WTC11 (cell line): ENCODE measurements around the gene ANKRD11. TPM values are rescaled to one million over a fixed set of nuclear protein-coding genes. Genes with fewer than 3 reads are reported as not detected.

ENCODE experiments used
- ATAC-seq: fragments of 200-7000 bp; cut with Tn5 transposase; 2 replicates; pipeline ENCODE4 v1.10.0; 2021; ENCODE audit warnings: mild to moderate bottlenecking, moderate library complexity
- CTCF ChIA-PET: fragments of 300-600 bp; sonication (Branson Sonifier 250); formaldehyde crosslinking; loops from one replicate; lab custom pipeline; 2021; ENCODE audit warnings: antibody characterized with exemption; lab: Charles Lee
- POLR2A ChIA-PET: fragments of 350-600 bp; sonication (Branson Sonifier 250); formaldehyde crosslinking; loops from one replicate; lab custom pipeline; 2021; ENCODE audit warnings: antibody characterized with exemption; lab: Charles Lee
- DNase-seq: peaks from one replicate; pipeline ENCODE4 v3.0.0; 2021; ENCODE audit warnings: low spot score
- H3K27ac Mint-ChIP-seq: 2 replicates; pipeline ENCODE4 v1.8.0; 2021; ENCODE audit warnings: mixed read lengths
- H3K27me3 Mint-ChIP-seq: 2 replicates; pipeline ENCODE4 v1.8.0; 2021; ENCODE audit warnings: low read depth, mild to moderate bottlenecking, moderate library complexity, mixed read lengths
- H3K36me3 Mint-ChIP-seq: 2 replicates; pipeline ENCODE4 v1.8.0; 2021; ENCODE audit warnings: mixed read lengths
- H3K4me1 Mint-ChIP-seq: 2 replicates; pipeline ENCODE4 v1.8.0; 2022; ENCODE audit warnings: mixed read lengths
- H3K4me3 Mint-ChIP-seq: 2 replicates; pipeline ENCODE4 v1.8.0; 2021; ENCODE audit warnings: mild to moderate bottlenecking, moderate library complexity, mixed read lengths
- H3K9me3 Mint-ChIP-seq: 2 replicates; pipeline ENCODE4 v1.8.0; 2021; ENCODE audit warnings: mixed read lengths
- ATF3 ChIP-seq: sonication (generic); formaldehyde crosslinking; conservative IDR thresholded peaks from 2 replicates; pipeline ENCODE4 v1.8.1; 2022; ENCODE audit warnings: mild to moderate bottlenecking, missing genetic modification reagents
- E2F5 ChIP-seq: sonication (generic); formaldehyde crosslinking; IDR thresholded peaks from 2 replicates; pipeline ENCODE4 v1.8.1; 2022; ENCODE audit warnings: mild to moderate bottlenecking, moderate library complexity, missing genetic modification reagents
- ETV6 ChIP-seq: sonication (generic); formaldehyde crosslinking; IDR thresholded peaks from 2 replicates; pipeline ENCODE4 v1.8.1; 2022; ENCODE audit warnings: mild to moderate bottlenecking, missing genetic modification reagents
- FOXP1 ChIP-seq: sonication (generic); formaldehyde crosslinking; IDR thresholded peaks from 2 replicates; pipeline ENCODE4 v1.8.0; 2022; ENCODE audit warnings: missing genetic modification reagents, mild to moderate bottlenecking, moderate library complexity, borderline replicate concordance
- KAT7 ChIP-seq: sonication (generic); formaldehyde crosslinking; IDR thresholded peaks from 2 replicates; pipeline ENCODE4 v1.8.1; 2023; ENCODE audit warnings: missing genetic modification reagents, mild to moderate bottlenecking, borderline replicate concordance
- NR1H2 ChIP-seq: sonication (generic); formaldehyde crosslinking; IDR thresholded peaks from 2 replicates; pipeline ENCODE4 v1.9.0; 2021; ENCODE audit warnings: mild to moderate bottlenecking, moderate library complexity, missing genetic modification reagents
- NR2C2 ChIP-seq: sonication (generic); formaldehyde crosslinking; IDR thresholded peaks from 2 replicates; pipeline ENCODE4 v1.8.0; 2022; ENCODE audit warnings: mild to moderate bottlenecking, missing genetic modification reagents
- PRRX2 ChIP-seq: fragments of 250-450 bp; sonication (Bioruptor Pico); IDR thresholded peaks from 2 replicates; pipeline ENCODE4 v1.8.0; 2021; ENCODE audit warnings: mild to moderate bottlenecking
- SMAD3 ChIP-seq: sonication (generic); formaldehyde crosslinking; IDR thresholded peaks from 2 replicates; pipeline ENCODE4 v1.8.0; 2022; ENCODE audit warnings: missing genetic modification reagents, mild to moderate bottlenecking, borderline replicate concordance
- ZMAT4 ChIP-seq: fragments of 250-450 bp; sonication (Bioruptor Pico); IDR thresholded peaks from 2 replicates; pipeline ENCODE4 v1.9.0; 2021; ENCODE audit warnings: mild to moderate bottlenecking
- ZNF121 ChIP-seq: sonication (generic); formaldehyde crosslinking; IDR thresholded peaks from 2 replicates; pipeline ENCODE4 v1.8.0; 2023; ENCODE audit warnings: missing genetic modification reagents
- ZNF138 ChIP-seq: sonication (generic); formaldehyde crosslinking; conservative IDR thresholded peaks from 2 replicates; pipeline ENCODE4 v1.8.1; 2022; ENCODE audit warnings: mild to moderate bottlenecking, moderate library complexity, missing genetic modification reagents
- ZNF219 ChIP-seq: sonication (generic); formaldehyde crosslinking; IDR thresholded peaks from 2 replicates; pipeline ENCODE4 v1.8.0; 2023; ENCODE audit warnings: missing genetic modification reagents, mild to moderate bottlenecking, borderline replicate concordance
- ZNF263 ChIP-seq: sonication (generic); formaldehyde crosslinking; IDR thresholded peaks from 2 replicates; pipeline ENCODE4 v1.8.1; 2022; ENCODE audit warnings: low read depth, mild to moderate bottlenecking, moderate library complexity, missing genetic modification reagents
- ZNF416 ChIP-seq: fragments of 250-450 bp; sonication (Bioruptor Pico); IDR thresholded peaks from 2 replicates; pipeline ENCODE4 v1.9.0; 2021; ENCODE audit warnings: mild to moderate bottlenecking, inconsistent platforms
- total RNA-seq: library from RNA; stranded (reverse); gene quantifications from 3 replicates; pipeline ENCODE4 v1.2.3, GENCODE V29; 2021
- TF ChIP-seq, protein P1 (sequence below): sonication (generic); formaldehyde crosslinking; IDR thresholded peaks from 2 replicates; pipeline ENCODE4 v1.8.1; 2022; ENCODE audit warnings: low read depth, missing genetic modification reagents, borderline replicate concordance
- TF ChIP-seq, protein P2 (sequence below): sonication (generic); formaldehyde crosslinking; IDR thresholded peaks from 2 replicates; pipeline ENCODE4 v1.8.0; 2023; ENCODE audit warnings: missing genetic modification reagents, mild to moderate bottlenecking, borderline replicate concordance
- TF ChIP-seq, protein P3 (sequence below): sonication (generic); formaldehyde crosslinking; IDR thresholded peaks from 2 replicates; pipeline ENCODE4 v1.8.0; 2022; ENCODE audit warnings: mild to moderate bottlenecking, missing genetic modification reagents
- TF ChIP-seq, protein P4 (sequence below): sonication (generic); formaldehyde crosslinking; IDR thresholded peaks from 2 replicates; pipeline ENCODE4 v1.8.1; 2023; ENCODE audit warnings: mild to moderate bottlenecking, moderate library complexity, missing genetic modification reagents
- TF ChIP-seq, protein P5 (sequence below): sonication (generic); formaldehyde crosslinking; IDR thresholded peaks from 2 replicates; pipeline ENCODE4 v1.8.1; 2022; ENCODE audit warnings: missing genetic modification reagents, borderline replicate concordance

The ANKRD11 gene
- total RNA-seq, 1 experiment from 2014 or later: 184 TPM

- no peak for TF ChIP-seq SMAD3 (CRISPR knock-in tag)
- TF ChIP-seq ZMAT4 (CRISPR knock-in tag): no peak
Measured at GRCh38 chr16:89449726-89450335, 40.5 kb downstream of the ANKRD11 start (continued).

DNA sequence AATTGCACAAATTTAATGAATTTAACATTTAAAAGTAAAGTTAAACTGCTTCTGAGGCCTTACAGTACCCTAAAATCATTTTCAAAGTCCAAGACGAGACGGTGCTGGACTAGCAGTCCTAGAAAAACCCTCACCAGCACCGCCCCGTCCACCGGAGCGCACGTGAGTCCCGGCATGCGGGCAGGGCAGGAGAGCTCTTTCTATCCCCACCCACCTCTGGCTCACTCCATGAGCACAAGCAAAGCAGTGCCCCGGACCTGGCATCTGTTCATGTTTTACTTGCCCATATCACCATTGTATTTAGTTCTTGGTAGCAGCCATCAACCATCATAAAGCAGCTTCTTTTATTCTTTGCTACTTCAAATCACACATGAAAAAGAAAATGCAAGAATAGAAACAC is 41.7 kb downstream of the ANKRD11 start:
- H3K9me3 Mint-ChIP-seq: no peaks in the 10 kb centered on the region
- no peak for ATAC-seq
- CTCF ChIA-PET: no interaction called here
- no peaks in the 10 kb centered on the region for H3K36me3 Mint-ChIP-seq
- H3K27ac Mint-ChIP-seq: no peak overlapping the region
- no peak for DNase-seq
- no peaks in the 10 kb centered on the region for H3K27me3 Mint-ChIP-seq
- POLR2A ChIA-PET: no interaction called here
- H3K4me3 Mint-ChIP-seq: no peak overlapping the region
- peaks cover 71% of the 10 kb centered on the region for H3K4me1 Mint-ChIP-seq
- no peak for TF ChIP-seq ZNF263
- TF ChIP-seq, protein P1, sequence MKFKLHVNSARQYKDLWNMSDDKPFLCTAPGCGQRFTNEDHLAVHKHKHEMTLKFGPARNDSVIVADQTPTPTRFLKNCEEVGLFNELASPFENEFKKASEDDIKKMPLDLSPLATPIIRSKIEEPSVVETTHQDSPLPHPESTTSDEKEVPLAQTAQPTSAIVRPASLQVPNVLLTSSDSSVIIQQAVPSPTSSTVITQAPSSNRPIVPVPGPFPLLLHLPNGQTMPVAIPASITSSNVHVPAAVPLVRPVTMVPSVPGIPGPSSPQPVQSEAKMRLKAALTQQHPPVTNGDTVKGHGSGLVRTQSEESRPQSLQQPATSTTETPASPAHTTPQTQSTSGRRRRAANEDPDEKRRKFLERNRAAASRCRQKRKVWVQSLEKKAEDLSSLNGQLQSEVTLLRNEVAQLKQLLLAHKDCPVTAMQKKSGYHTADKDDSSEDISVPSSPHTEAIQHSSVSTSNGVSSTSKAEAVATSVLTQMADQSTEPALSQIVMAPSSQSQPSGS (CRISPR knock-in tag): no peak
- TF ChIP-seq NR1H2 (CRISPR knock-in tag): no peak
- TF ChIP-seq, protein P2, sequence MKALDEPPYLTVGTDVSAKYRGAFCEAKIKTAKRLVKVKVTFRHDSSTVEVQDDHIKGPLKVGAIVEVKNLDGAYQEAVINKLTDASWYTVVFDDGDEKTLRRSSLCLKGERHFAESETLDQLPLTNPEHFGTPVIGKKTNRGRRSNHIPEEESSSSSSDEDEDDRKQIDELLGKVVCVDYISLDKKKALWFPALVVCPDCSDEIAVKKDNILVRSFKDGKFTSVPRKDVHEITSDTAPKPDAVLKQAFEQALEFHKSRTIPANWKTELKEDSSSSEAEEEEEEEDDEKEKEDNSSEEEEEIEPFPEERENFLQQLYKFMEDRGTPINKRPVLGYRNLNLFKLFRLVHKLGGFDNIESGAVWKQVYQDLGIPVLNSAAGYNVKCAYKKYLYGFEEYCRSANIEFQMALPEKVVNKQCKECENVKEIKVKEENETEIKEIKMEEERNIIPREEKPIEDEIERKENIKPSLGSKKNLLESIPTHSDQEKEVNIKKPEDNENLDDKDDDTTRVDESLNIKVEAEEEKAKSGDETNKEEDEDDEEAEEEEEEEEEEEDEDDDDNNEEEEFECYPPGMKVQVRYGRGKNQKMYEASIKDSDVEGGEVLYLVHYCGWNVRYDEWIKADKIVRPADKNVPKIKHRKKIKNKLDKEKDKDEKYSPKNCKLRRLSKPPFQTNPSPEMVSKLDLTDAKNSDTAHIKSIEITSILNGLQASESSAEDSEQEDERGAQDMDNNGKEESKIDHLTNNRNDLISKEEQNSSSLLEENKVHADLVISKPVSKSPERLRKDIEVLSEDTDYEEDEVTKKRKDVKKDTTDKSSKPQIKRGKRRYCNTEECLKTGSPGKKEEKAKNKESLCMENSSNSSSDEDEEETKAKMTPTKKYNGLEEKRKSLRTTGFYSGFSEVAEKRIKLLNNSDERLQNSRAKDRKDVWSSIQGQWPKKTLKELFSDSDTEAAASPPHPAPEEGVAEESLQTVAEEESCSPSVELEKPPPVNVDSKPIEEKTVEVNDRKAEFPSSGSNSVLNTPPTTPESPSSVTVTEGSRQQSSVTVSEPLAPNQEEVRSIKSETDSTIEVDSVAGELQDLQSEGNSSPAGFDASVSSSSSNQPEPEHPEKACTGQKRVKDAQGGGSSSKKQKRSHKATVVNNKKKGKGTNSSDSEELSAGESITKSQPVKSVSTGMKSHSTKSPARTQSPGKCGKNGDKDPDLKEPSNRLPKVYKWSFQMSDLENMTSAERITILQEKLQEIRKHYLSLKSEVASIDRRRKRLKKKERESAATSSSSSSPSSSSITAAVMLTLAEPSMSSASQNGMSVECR (CRISPR knock-in tag): no peak
- TF ChIP-seq, protein P3, sequence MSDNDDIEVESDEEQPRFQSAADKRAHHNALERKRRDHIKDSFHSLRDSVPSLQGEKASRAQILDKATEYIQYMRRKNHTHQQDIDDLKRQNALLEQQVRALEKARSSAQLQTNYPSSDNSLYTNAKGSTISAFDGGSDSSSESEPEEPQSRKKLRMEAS (CRISPR knock-in tag): no peak
- TF ChIP-seq NR2C2 (CRISPR knock-in tag): no peak
- no peak for TF ChIP-seq E2F5 (CRISPR knock-in tag)
- TF ChIP-seq ZNF138 (CRISPR knock-in tag): no peak
- no peak for TF ChIP-seq ETV6 (CRISPR knock-in tag)
- TF ChIP-seq PRRX2: no peak
- no peak for TF ChIP-seq ZNF219
- no peak for TF ChIP-seq ATF3
- no peak for TF ChIP-seq ZNF121 (CRISPR knock-in tag)
- TF ChIP-seq, protein P4, sequence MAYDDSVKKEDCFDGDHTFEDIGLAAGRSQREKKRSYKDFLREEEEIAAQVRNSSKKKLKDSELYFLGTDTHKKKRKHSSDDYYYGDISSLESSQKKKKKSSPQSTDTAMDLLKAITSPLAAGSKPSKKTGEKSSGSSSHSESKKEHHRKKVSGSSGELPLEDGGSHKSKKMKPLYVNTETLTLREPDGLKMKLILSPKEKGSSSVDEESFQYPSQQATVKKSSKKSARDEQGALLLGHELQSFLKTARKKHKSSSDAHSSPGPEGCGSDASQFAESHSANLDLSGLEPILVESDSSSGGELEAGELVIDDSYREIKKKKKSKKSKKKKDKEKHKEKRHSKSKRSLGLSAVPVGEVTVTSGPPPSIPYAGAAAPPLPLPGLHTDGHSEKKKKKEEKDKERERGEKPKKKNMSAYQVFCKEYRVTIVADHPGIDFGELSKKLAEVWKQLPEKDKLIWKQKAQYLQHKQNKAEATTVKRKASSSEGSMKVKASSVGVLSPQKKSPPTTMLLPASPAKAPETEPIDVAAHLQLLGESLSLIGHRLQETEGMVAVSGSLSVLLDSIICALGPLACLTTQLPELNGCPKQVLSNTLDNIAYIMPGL: no peak
- TF ChIP-seq FOXP1: no peak
- TF ChIP-seq ZNF416 (CRISPR knock-in tag): no peak
- TF ChIP-seq, protein P5, sequence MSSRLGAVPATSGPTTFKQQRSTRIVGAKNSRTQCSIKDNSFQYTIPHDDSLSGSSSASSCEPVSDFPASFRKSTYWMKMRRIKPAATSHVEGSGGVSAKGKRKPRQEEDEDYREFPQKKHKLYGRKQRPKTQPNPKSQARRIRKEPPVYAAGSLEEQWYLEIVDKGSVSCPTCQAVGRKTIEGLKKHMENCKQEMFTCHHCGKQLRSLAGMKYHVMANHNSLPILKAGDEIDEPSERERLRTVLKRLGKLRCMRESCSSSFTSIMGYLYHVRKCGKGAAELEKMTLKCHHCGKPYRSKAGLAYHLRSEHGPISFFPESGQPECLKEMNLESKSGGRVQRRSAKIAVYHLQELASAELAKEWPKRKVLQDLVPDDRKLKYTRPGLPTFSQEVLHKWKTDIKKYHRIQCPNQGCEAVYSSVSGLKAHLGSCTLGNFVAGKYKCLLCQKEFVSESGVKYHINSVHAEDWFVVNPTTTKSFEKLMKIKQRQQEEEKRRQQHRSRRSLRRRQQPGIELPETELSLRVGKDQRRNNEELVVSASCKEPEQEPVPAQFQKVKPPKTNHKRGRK: no peak
- no peak for TF ChIP-seq KAT7 (CRISPR knock-in tag)
